ENCODE measurements around the gene SIK3.

The SIK3 gene

GRCh38 chr11:116859175-116859574 lies 239.1 kb downstream of the SIK3 start:
- TF ChIP-seq TCF12 (IDR thresholded peaks at IDR 0.05; ENCODE audit: low read depth) (no peak), USF1 (IDR thresholded peaks at IDR 0.05) (no peak), NFIC (IDR thresholded peaks at IDR 0.05) (no peak)

GRCh38 chr11:116857936-116858335 lies 240.3 kb downstream of the SIK3 start:
- TF ChIP-seq FOXM1 (IDR thresholded peaks at IDR 0.05; ENCODE audit: borderline replicate concordance, low read depth) (no peak), CREB1 (IDR thresholded peaks at IDR 0.05; ENCODE audit: low read depth) (no peak), TCF12 (IDR thresholded peaks at IDR 0.05; ENCODE audit: low read depth) (no peak), TEAD4 (IDR thresholded peaks at IDR 0.05) (no peak), EP300 (IDR thresholded peaks at IDR 0.05; ENCODE audit: borderline replicate concordance) (no peak), EGR1 (IDR thresholded peaks at IDR 0.05) (no peak), CEBPB (IDR thresholded peaks at IDR 0.05) (no peak), NFIC (IDR thresholded peaks at IDR 0.05) (no peak), YY1 (IDR thresholded peaks at IDR 0.05; ENCODE audit: low read depth) (no peak), TAF1 (IDR thresholded peaks at IDR 0.05; ENCODE audit: low read depth) (no peak), USF1 (IDR thresholded peaks at IDR 0.05) (no peak), ZBTB7A (IDR thresholded peaks at IDR 0.05; ENCODE audit: low read depth) (no peak), MAX (IDR thresholded peaks at IDR 0.05) (no peak), RAD21 (IDR thresholded peaks at IDR 0.05; ENCODE audit: low read depth) (no peak), REST (IDR thresholded peaks at IDR 0.05; ENCODE audit: low read depth) (no peak)

GRCh38 chr11:116857316-116857715 lies 240.9 kb downstream of the SIK3 start:
- TF ChIP-seq TCF12 (IDR thresholded peaks at IDR 0.05; ENCODE audit: low read depth), result no peak
- TF ChIP-seq CREB1 (IDR thresholded peaks at IDR 0.05; ENCODE audit: low read depth), result no peak
- TF ChIP-seq REST (IDR thresholded peaks at IDR 0.05; ENCODE audit: low read depth), result no peak
- TF ChIP-seq EP300 (IDR thresholded peaks at IDR 0.05; ENCODE audit: borderline replicate concordance), result no peak
- no peak for TF ChIP-seq TEAD4 (IDR thresholded peaks at IDR 0.05)
- no peak for TF ChIP-seq CEBPB (IDR thresholded peaks at IDR 0.05)
- no peak for TF ChIP-seq MAX (IDR thresholded peaks at IDR 0.05)
- TF ChIP-seq USF1 (IDR thresholded peaks at IDR 0.05), result no peak
- no peak for TF ChIP-seq YY1 (IDR thresholded peaks at IDR 0.05; ENCODE audit: low read depth)
- no peak for TF ChIP-seq NFIC (IDR thresholded peaks at IDR 0.05)
- no peak for TF ChIP-seq TAF1 (IDR thresholded peaks at IDR 0.05; ENCODE audit: low read depth)
- no peak for TF ChIP-seq EGR1 (IDR thresholded peaks at IDR 0.05)
- TF ChIP-seq ZBTB7A (IDR thresholded peaks at IDR 0.05; ENCODE audit: low read depth), result no peak

GRCh38 chr11:116856423-116856822 lies 241.8 kb downstream of the SIK3 start:
- TF ChIP-seq FOXM1 (IDR thresholded peaks at IDR 0.05; ENCODE audit: borderline replicate concordance, low read depth), result no peak
- no peak for TF ChIP-seq EP300 (IDR thresholded peaks at IDR 0.05; ENCODE audit: borderline replicate concordance)
- no peak for TF ChIP-seq REST (IDR thresholded peaks at IDR 0.05; ENCODE audit: low read depth)
- no peak for TF ChIP-seq TAF1 (IDR thresholded peaks at IDR 0.05; ENCODE audit: low read depth)
- no peak for TF ChIP-seq TCF12 (IDR thresholded peaks at IDR 0.05; ENCODE audit: low read depth)
- TF ChIP-seq CEBPB (IDR thresholded peaks at IDR 0.05), result no peak
- TF ChIP-seq MAX (IDR thresholded peaks at IDR 0.05), result no peak
- no peak for TF ChIP-seq TEAD4 (IDR thresholded peaks at IDR 0.05)
- TF ChIP-seq EGR1 (IDR thresholded peaks at IDR 0.05), result no peak
- no peak for TF ChIP-seq CREB1 (IDR thresholded peaks at IDR 0.05; ENCODE audit: low read depth)
- TF ChIP-seq YY1 (IDR thresholded peaks at IDR 0.05; ENCODE audit: low read depth), result no peak
- TF ChIP-seq RAD21 (IDR thresholded peaks at IDR 0.05; ENCODE audit: low read depth), result no peak
- no peak for TF ChIP-seq NFIC (IDR thresholded peaks at IDR 0.05)
- TF ChIP-seq ZBTB7A (IDR thresholded peaks at IDR 0.05; ENCODE audit: low read depth), result no peak
- no peak for TF ChIP-seq USF1 (IDR thresholded peaks at IDR 0.05)
